Lung (tissue), 12 donors: ENCODE results near the gene ENO2. TPM values are rescaled to one million over a fixed set of nuclear protein-coding genes. Genes with fewer than 3 reads are reported as not detected.
A peak's percentile ranks its signal among the peaks of the same experiment; 100 is the strongest.

Experiments
- ATAC-seq: fragments of 200-7000 bp; cut with Tn5 transposase; one replicate; pipeline ENCODE4 v1.9.1; 2020; ENCODE audit warnings: moderate number of reproducible peaks; ENCODE audit not compliant: insufficient read depth, low FRiP score
- DNase-seq, 3 donors: peaks; one replicate each; pipeline ENCODE4 v3.0.0-alpha.2; 2013 to 2017
- H3K27ac ChIP-seq, 2 donors: one replicate each; pipeline ENCODE4 v1.5.1; 2013; ENCODE audit warnings: mild to moderate bottlenecking in 2 of 2, moderate library complexity in 2 of 2, control low read depth in 1 of 2, inconsistent platforms in 1 of 2, low read depth in 1 of 2, low read length in 1 of 2
- H3K27me3 ChIP-seq, 3 donors: one replicate each; pipeline ENCODE4 v1.5.1; 2013; ENCODE audit warnings: low read length in 2 of 3; ENCODE audit not compliant: control insufficient read depth in 3 of 3, insufficient read depth in 3 of 3
- H3K36me3 ChIP-seq, 4 donors: one replicate each; pipeline ENCODE4 v1.5.1; 2013; ENCODE audit warnings: low read length in 4 of 4, mild to moderate bottlenecking in 1 of 4, moderate library complexity in 1 of 4; ENCODE audit not compliant: control insufficient read depth in 4 of 4, insufficient read depth in 4 of 4
- H3K4me1 ChIP-seq, 5 donors: one replicate each; pipeline ENCODE4 v1.5.1; 2013; ENCODE audit warnings: low read length in 5 of 5, mild to moderate bottlenecking in 2 of 5, moderate library complexity in 1 of 5; ENCODE audit not compliant: control insufficient read depth in 5 of 5, insufficient read depth in 5 of 5
- H3K4me3 ChIP-seq: one replicate; pipeline ENCODE4 v1.5.1; 2013; ENCODE audit warnings: mild to moderate bottlenecking, control low read depth, moderate library complexity
- H3K9ac ChIP-seq, 2 donors: one replicate each; pipeline ENCODE4 v1.5.1; 2013; ENCODE audit warnings: low read length in 2 of 2, control low read depth in 1 of 2; ENCODE audit not compliant: insufficient read depth in 1 of 2
- H3K9me3 ChIP-seq, 4 donors: one replicate each; pipeline ENCODE4 v1.5.1; 2013; ENCODE audit warnings: low read length in 3 of 4, mild to moderate bottlenecking in 1 of 4, moderate library complexity in 1 of 4; ENCODE audit not compliant: control insufficient read depth in 4 of 4, insufficient read depth in 3 of 4
- WGBS, 2 donors: extraction: QIAGEN DNeasy Blood & Tissue Kit; methylation state at CpG; one replicate each; pipeline ENCODE4 v1.1.7; 2013; 5-methylcytosine and 5-hydroxymethylcytosine counted together
- polyA plus RNA-seq, 2 donors: library from polyadenylated mRNA; stranded (reverse); fragments of 200-250 nt; gene quantifications; one replicate each; pipeline ENCODE4 v1.2.1, GENCODE V29; 2013
- total RNA-seq, 2 donors: library from RNA; depleted of rRNA in 1 of 2; stranded (reverse); fragments of >200 nt in 1 of 2; gene quantifications; one replicate each; pipeline ENCODE4 v1.2.1, GENCODE V29; 2014 to 2021
- TF ChIP-seq, protein P1 (sequence below): IDR thresholded peaks from 2 replicates; pipeline ENCODE4 v1.5.1; 2012; ENCODE audit warnings: mild to moderate bottlenecking; ENCODE audit errors: control extremely low read depth, extremely low read depth
- donor health status: control.
- donor health status: control.
- donor health status: Bipolar disorder and iron deficiency.
- donor health status: healthy.
- donor health status: DM: yes; HTN: yes; CAD: no.

Gene ENO2
- total and polyA plus RNA-seq, 4 donors = 14.4 to 41.9 (median 30.8) TPM

DNA sequence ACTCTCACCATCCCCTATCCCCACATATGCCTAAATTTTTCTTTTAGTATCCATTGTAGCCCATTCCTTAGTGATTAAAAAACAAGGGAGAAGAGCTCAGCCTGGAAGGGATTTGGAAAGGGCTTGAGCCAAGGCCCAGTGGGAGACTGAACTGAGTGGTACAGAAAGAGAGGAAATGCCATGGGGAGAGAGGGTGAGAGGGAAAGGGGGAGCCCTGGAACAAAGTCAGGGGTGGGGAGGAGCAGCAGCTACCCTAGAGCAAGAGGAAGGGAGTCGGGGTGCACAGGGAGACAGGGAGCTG is 10.8 kb downstream of the ENO2 start:
- H3K9ac ChIP-seq = peak overlapping the region in 1 of 2 donors; percentile 85
- H3K36me3 ChIP-seq = peaks cover 0 to 6% (median 2%) of the 10 kb centered on the region in 4 donors
- TF ChIP-seq, protein P1, sequence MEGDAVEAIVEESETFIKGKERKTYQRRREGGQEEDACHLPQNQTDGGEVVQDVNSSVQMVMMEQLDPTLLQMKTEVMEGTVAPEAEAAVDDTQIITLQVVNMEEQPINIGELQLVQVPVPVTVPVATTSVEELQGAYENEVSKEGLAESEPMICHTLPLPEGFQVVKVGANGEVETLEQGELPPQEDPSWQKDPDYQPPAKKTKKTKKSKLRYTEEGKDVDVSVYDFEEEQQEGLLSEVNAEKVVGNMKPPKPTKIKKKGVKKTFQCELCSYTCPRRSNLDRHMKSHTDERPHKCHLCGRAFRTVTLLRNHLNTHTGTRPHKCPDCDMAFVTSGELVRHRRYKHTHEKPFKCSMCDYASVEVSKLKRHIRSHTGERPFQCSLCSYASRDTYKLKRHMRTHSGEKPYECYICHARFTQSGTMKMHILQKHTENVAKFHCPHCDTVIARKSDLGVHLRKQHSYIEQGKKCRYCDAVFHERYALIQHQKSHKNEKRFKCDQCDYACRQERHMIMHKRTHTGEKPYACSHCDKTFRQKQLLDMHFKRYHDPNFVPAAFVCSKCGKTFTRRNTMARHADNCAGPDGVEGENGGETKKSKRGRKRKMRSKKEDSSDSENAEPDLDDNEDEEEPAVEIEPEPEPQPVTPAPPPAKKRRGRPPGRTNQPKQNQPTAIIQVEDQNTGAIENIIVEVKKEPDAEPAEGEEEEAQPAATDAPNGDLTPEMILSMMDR = no peak
- H3K27ac ChIP-seq = peak overlapping the region; percentile 85 to 89
- peaks cover 12 to 48% (median 24%) of the 10 kb centered on the region in 5 donors for H3K4me1 ChIP-seq
- peak in 1 of 3 donors; percentile 69 for DNase-seq
- H3K4me3 ChIP-seq = no peak overlapping the region
- no peaks in the 10 kb centered on the region for H3K9me3 ChIP-seq
- 26 to 41% methylated on average over 1 of the region's 1 CpG for WGBS, 2 donors
- ATAC-seq = no peak
- no peaks in the 10 kb centered on the region for H3K27me3 ChIP-seq

DNA sequence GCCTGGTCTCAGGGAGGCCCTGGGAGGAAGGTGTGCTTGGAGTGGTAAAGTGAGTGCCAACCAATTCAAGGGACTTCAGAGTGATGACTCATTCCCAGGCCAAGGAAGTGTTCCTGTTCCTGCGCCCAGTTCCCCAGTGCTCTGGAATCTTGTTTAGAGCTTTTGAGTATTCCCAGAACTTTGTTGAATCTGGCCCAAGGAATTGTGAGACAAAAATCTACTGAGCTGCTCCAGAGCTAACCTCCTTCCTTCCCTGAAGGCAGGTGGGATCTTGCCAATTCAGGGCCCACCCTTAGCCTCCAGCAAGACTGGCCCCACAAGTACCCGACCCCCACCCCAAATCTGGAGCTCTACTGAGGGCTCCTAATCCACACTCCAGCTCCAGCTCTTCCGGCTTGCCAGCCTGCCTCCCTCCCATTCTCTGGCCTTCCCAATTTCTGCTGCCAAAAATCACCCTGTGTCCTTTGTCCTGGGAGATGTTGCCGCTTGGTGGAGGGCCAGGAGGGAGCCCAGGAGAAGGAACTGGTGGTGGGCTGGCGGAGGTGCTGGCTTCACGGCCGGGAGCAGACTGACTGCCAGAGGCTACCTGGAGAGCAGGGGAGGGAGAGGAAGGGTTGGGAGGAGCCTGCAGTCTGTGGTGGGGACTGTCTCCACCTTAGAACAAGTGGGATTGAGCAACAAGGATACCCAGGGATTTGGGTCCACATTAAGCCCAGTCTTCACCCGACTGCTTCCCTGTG is 11.3 kb downstream of the ENO2 start:
- H3K4me3 ChIP-seq = peak overlapping the region; percentile 31
- peaks cover 0 to 6% (median 2%) of the 10 kb centered on the region in 4 donors for H3K36me3 ChIP-seq
- WGBS, 2 donors = 23 to 51% methylated on average over 8 of the region's 8 CpGs
- no peaks in the 10 kb centered on the region for H3K27me3 ChIP-seq
- DNase-seq = peak; percentile 83 to 94 (median 93)
- peaks cover 12 to 50% (median 25%) of the 10 kb centered on the region in 5 donors for H3K4me1 ChIP-seq
- H3K9ac ChIP-seq = peak overlapping the region; percentile 59 to 85
- TF ChIP-seq, protein P1 = no peak
- H3K9me3 ChIP-seq = no peaks in the 10 kb centered on the region
- peak overlapping the region; percentile 85 to 89 for H3K27ac ChIP-seq
- ATAC-seq = peak; percentile 60

DNA sequence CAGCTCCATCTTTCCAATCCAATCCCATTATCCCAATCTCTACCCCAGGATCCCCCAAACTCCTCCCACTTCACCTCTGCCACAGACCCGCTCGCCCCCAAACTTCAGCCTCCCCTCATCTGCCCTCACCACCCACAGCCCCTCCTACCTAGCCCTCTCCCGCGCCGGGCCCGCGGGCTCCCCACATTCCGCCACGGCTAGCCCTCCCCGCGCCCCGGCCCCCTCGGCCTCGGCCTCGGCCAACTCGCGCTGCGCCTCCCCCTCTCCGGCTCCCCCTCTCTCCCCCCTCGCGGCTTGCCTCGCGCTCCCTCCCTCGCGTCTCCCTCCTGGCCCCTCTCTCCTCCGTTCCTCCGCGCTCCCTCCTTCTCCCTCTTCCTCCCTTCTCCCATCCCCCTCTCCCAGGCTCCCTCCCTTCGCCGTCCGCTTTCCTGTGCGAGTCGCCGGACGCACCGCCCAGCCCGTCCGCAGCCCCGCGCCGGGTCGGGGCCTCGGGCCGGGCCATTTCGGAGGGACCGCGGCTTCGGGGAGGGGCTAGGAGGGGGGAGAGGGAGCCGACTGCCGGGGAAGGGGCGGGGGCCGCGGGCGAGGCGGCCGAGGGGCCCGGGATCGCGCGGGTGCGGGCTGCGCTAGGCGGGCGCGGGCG is 13.1 kb downstream of the ENO2 start, which contains the start of gene ATN1:
TSS of gene ATN1 (plus strand) at position 581 of the 643 bp plus-strand sequence. CDS start 6,043 bp downstream, outside the sequence.
- Histone ChIP-seq H3K36me3 (peaks cover 0 to 6% (median 0%) of the 10 kb centered on the region in 4 donors), H3K9me3 (no peaks in the 10 kb centered on the region), H3K4me1 (peaks cover 12 to 50% (median 28%) of the 10 kb centered on the region in 5 donors), H3K27ac (peak within 1 kb of the TSS; percentile 89 to 97), H3K4me3 (peak within 1 kb of the TSS; percentile 68), H3K9ac (peak within 1 kb of the TSS; percentile 78 to 89), H3K27me3 (no peaks in the 10 kb centered on the region)
- TF ChIP-seq, protein P1 = no peak
- peak; percentile 12 for ATAC-seq
- peak; percentile 92 to 96 (median 95) for DNase-seq
- 1% methylated on average over 60 to 66 of the region's 66 CpGs for WGBS, 2 donors
